Measurements from ENCODE around the gene WDR18. TPM values are rescaled to one million over a fixed set of nuclear protein-coding genes. Genes with fewer than 3 reads are reported as not detected.

The WDR18 gene
- total RNA-seq, 1 experiment from 2014 or later: 94.7 TPM

DNA sequence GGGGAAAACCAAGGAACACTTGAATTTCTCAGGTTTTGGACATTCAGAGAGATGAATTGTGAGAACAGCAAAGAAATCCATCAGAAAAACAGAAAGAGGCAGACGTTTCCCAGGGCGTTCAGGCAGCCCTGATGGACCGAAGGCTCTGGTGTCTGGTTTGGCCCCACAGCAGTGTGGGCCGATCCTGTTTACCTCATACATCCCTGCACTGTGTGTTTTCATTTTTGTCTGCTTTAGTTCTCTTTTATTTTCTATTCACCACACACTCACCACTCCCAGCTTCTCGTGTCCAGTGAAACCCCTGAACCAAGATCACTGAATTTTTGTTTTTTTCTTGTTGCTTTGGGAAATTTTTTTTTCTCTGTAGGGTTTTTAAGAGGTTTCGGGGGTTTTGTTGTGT lies 11.9 kb upstream of the WDR18 start:
- no peak overlapping the region for H4K8ac ChIP-seq (replicated peaks; ENCODE audit: insufficient read length, low read depth, low read length)
- no peak overlapping the region for H2BK5ac ChIP-seq (ENCODE audit: insufficient read length, low read length)
- H3T11ph ChIP-seq (ENCODE audit: low read length): no peak overlapping the region
- no peak overlapping the region for H4K91ac ChIP-seq (ENCODE audit: insufficient read length, low read depth, low read length)
- Mint-ChIP-seq H3K4me3 (no peak overlapping the region), H3K27ac (peak overlapping the region in 1 of 3 experiments; percentile 83; a peak in 2 of 7 replicates), H3K4me1 (peaks cover 0 to 12% of the 10 kb centered on the region in 2 experiments; a peak in 1 of 4 replicates), H3K36me3 (ENCODE audit: insufficient read depth in 1 of 3, low read depth in 3 of 3) (peaks cover 35 to 42% (median 42%) of the 10 kb centered on the region in 3 experiments), H3K9me3 (peaks cover 9 to 17% of the 10 kb centered on the region in 2 experiments), H3K27me3 (ENCODE audit: low read depth) (no peaks in the 10 kb centered on the region)
- no peak overlapping the region for H3K14ac ChIP-seq (ENCODE audit: insufficient read depth, low read length)
- no CpG with 5 or more reads among the region's 6 CpGs for WGBS (ENCODE audit: extremely low coverage, insufficient read length, low lambda C conversion rate)
- TF ChIP-seq, protein P1, sequence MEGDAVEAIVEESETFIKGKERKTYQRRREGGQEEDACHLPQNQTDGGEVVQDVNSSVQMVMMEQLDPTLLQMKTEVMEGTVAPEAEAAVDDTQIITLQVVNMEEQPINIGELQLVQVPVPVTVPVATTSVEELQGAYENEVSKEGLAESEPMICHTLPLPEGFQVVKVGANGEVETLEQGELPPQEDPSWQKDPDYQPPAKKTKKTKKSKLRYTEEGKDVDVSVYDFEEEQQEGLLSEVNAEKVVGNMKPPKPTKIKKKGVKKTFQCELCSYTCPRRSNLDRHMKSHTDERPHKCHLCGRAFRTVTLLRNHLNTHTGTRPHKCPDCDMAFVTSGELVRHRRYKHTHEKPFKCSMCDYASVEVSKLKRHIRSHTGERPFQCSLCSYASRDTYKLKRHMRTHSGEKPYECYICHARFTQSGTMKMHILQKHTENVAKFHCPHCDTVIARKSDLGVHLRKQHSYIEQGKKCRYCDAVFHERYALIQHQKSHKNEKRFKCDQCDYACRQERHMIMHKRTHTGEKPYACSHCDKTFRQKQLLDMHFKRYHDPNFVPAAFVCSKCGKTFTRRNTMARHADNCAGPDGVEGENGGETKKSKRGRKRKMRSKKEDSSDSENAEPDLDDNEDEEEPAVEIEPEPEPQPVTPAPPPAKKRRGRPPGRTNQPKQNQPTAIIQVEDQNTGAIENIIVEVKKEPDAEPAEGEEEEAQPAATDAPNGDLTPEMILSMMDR (conservative IDR thresholded peaks at IDR 0.05): no peak
- H4K20me1 ChIP-seq (ENCODE audit: control insufficient read depth, insufficient read depth, insufficient read length): peaks cover 2% of the 10 kb centered on the region
- no peak overlapping the region for H2BK15ac ChIP-seq (ENCODE audit: low read depth, low read length)
- no peak overlapping the region for H2AFZ ChIP-seq (ENCODE audit: low read length)
- H2BK120ac ChIP-seq (ENCODE audit: low read depth, low read length, poor library complexity, severe bottlenecking): no peak overlapping the region
- DNase-seq: no peak
- no peaks in the 10 kb centered on the region for H3K79me1 ChIP-seq (ENCODE audit: insufficient read depth, low read depth, low read length, poor library complexity, severe bottlenecking)
- no peak overlapping the region for H3K4ac ChIP-seq (ENCODE audit: low read depth, low read length)
- no peak overlapping the region for H2AK5ac ChIP-seq (ENCODE audit: insufficient read length, low read length)
- no peak overlapping the region for H3K27ac ChIP-seq (ENCODE audit: insufficient read length, low read depth, low read length)
- no peaks in the 10 kb centered on the region for H3K23me2 ChIP-seq (ENCODE audit: insufficient read length, low read depth, low read length, poor library complexity, severe bottlenecking)
- no peak overlapping the region for H3K4me2 ChIP-seq (ENCODE audit: insufficient read depth, insufficient read length, low read length)
- H3K27me3 ChIP-seq (ENCODE audit: insufficient read depth, low read length): no peaks in the 10 kb centered on the region
- H3K56ac ChIP-seq (ENCODE audit: insufficient read length, low read depth, low read length): no peak overlapping the region
- H3K18ac ChIP-seq (ENCODE audit: insufficient read length, low read depth, low read length): no peak overlapping the region
- no peak overlapping the region for H3K9ac ChIP-seq (ENCODE audit: extremely low read depth, insufficient read length, low read length)
- peaks cover 7% of the 10 kb centered on the region for H3K9me3 ChIP-seq (ENCODE audit: control insufficient read depth, low read depth, low read length)
- H3K79me2 ChIP-seq (ENCODE audit: insufficient read depth, low read length): no peaks in the 10 kb centered on the region
- no peak overlapping the region for H3K23ac ChIP-seq (ENCODE audit: insufficient read length, low read depth, low read length)
- no peak overlapping the region for H2BK20ac ChIP-seq (ENCODE audit: low read depth, low read length, poor library complexity, severe bottlenecking)
- H4K5ac ChIP-seq (ENCODE audit: insufficient read length, low read depth, low read length): no peak overlapping the region
- H2BK12ac ChIP-seq (ENCODE audit: insufficient read length, low read depth, low read length): no peak overlapping the region
- H3K4me1 ChIP-seq (ENCODE audit: insufficient read depth, low read length): no peaks in the 10 kb centered on the region

Data from H9 (cell line).